Thoracic aorta (tissue), 2 donors: ENCODE measurements around the gene SAMD4A. TPM values are rescaled to one million over a fixed set of nuclear protein-coding genes. Genes with fewer than 3 reads are reported as not detected.

Source experiments
- ATAC-seq: fragments of 150-250 bp; one replicate; pipeline ENCODE4 v1.8.0; 2017; ENCODE audit warnings: low read depth; ENCODE audit not compliant: insufficient number of reproducible peaks, low FRiP score
- DNase-seq: peaks from one replicate; pipeline ENCODE4 v3.0.0-alpha.2; 2020; ENCODE audit warnings: low spot score
- H3K27ac ChIP-seq, 2 donors: fragments of 200-600 bp; sonication (generic); 1 replicate in 1 of 2; 2 replicates in 1 of 2; pipeline ENCODE4 v1.5.1; 2016; ENCODE audit warnings: mild to moderate bottlenecking in 2 of 2, moderate library complexity in 2 of 2
- H3K27me3 ChIP-seq: fragments of 200-600 bp; sonication (generic); replicated peaks from 2 replicates; pipeline ENCODE4 v1.6.0; 2016; ENCODE audit warnings: mild to moderate bottlenecking; ENCODE audit not compliant: insufficient read depth
- H3K36me3 ChIP-seq: fragments of 200-600 bp; sonication (generic); one replicate; pipeline ENCODE4 v1.5.1; 2016
- H3K4me1 ChIP-seq, 2 donors: fragments of 200-600 bp; sonication (generic); 1 replicate in 1 of 2; 2 replicates in 1 of 2; pipeline versions ENCODE4 v1.5.1 to v1.6.0; 2016; ENCODE audit warnings: low read depth in 2 of 2, mild to moderate bottlenecking in 1 of 2; ENCODE audit not compliant: control insufficient read depth in 1 of 2
- H3K4me3 ChIP-seq: fragments of 200-600 bp; sonication (generic); 2 replicates; pipeline ENCODE4 v1.5.1; 2016; ENCODE audit warnings: mild to moderate bottlenecking
- H3K9me3 ChIP-seq: fragments of 200-600 bp; sonication (generic); 2 replicates; pipeline ENCODE4 v1.5.1; 2016
- total RNA-seq, 2 donors: library from RNA; depleted of rRNA; stranded (reverse); fragments of >200 nt; gene quantifications; one replicate each; pipeline versions ENCODE4 v1.1.0 to v1.2.3, GENCODE V29; 2016
- TF ChIP-seq, protein P1 (sequence below): fragments of 200-600 bp; sonication (generic); IDR thresholded peaks from one replicate; pipeline ENCODE4 v1.5.1; 2019; ENCODE audit warnings: antibody characterized with exemption

The SAMD4A gene
- total RNA-seq, 2 donors from 2014 or later = 142 to 172 TPM

DNA sequence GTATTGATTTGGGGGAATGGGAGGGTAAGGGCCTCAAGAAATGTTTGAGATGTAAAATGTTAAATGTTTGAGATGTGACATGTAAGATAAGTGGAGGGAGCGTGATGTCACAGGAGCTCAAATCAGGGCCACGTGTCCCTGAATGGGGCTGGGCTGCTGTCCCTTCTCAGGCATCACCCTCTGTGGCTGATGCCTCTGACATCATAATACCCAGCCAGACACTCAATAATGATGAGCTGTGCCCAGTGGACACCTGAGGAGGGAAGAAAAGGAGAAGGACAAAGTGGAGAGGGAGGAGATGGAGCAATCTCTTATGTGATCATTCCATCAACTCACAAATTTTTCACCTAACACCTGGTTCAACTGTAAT lies 120.8 kb downstream of the SAMD4A start:
- H3K4me3 ChIP-seq = no peak overlapping the region
- H3K27ac ChIP-seq = peak overlapping the region; percentile 75 to 89
- peaks cover 45 to 87% of the 10 kb centered on the region in 2 donors for H3K4me1 ChIP-seq
- H3K9me3 ChIP-seq = no peaks in the 10 kb centered on the region
- no peaks in the 10 kb centered on the region for H3K27me3 ChIP-seq
- H3K36me3 ChIP-seq = no peaks in the 10 kb centered on the region
- DNase-seq (no peak), ATAC-seq (no peak)
- TF ChIP-seq, protein P1, sequence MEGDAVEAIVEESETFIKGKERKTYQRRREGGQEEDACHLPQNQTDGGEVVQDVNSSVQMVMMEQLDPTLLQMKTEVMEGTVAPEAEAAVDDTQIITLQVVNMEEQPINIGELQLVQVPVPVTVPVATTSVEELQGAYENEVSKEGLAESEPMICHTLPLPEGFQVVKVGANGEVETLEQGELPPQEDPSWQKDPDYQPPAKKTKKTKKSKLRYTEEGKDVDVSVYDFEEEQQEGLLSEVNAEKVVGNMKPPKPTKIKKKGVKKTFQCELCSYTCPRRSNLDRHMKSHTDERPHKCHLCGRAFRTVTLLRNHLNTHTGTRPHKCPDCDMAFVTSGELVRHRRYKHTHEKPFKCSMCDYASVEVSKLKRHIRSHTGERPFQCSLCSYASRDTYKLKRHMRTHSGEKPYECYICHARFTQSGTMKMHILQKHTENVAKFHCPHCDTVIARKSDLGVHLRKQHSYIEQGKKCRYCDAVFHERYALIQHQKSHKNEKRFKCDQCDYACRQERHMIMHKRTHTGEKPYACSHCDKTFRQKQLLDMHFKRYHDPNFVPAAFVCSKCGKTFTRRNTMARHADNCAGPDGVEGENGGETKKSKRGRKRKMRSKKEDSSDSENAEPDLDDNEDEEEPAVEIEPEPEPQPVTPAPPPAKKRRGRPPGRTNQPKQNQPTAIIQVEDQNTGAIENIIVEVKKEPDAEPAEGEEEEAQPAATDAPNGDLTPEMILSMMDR = no peak

DNA sequence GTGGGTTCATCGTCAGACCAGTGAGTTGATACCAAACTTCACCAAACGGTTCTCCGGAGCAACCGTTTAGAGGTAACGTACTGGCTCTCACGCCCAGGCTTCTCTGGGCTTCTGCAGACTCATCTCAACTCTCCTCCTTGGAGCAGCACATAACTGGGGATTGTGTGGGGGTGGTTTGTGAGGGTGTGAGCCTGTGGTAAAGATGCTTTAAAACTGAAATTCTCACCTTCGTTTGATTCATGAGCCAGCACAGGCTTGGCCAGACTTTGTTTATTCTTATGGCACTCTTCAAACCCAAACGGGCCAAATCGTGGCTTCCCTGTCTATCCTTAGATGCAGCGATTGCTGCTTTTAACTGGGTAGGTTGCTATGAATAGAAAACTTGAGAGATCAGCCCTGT lies 121.3 kb downstream of the SAMD4A start:
- no peak for ATAC-seq
- no peaks in the 10 kb centered on the region for H3K27me3 ChIP-seq
- peaks cover 45 to 85% of the 10 kb centered on the region in 2 donors for H3K4me1 ChIP-seq
- H3K9me3 ChIP-seq = no peaks in the 10 kb centered on the region
- H3K36me3 ChIP-seq = no peaks in the 10 kb centered on the region
- peak overlapping the region; percentile 75 to 89 for H3K27ac ChIP-seq
- DNase-seq = no peak
- TF ChIP-seq, protein P1 = no peak
- no peak overlapping the region for H3K4me3 ChIP-seq

GRCh38 chr14:54689928-54690327 lies 123.0 kb downstream of the SAMD4A start:
- Histone ChIP-seq H3K4me3 (no peak overlapping the region), H3K27ac (peak overlapping the region in 1 of 2 donors; percentile 89), H3K9me3 (no peaks in the 10 kb centered on the region), H3K36me3 (no peaks in the 10 kb centered on the region), H3K4me1 (peaks cover 40 to 72% of the 10 kb centered on the region in 2 donors), H3K27me3 (no peaks in the 10 kb centered on the region)
- TF ChIP-seq, protein P1 = no peak
- no peak for DNase-seq
- ATAC-seq = no peak

DNA sequence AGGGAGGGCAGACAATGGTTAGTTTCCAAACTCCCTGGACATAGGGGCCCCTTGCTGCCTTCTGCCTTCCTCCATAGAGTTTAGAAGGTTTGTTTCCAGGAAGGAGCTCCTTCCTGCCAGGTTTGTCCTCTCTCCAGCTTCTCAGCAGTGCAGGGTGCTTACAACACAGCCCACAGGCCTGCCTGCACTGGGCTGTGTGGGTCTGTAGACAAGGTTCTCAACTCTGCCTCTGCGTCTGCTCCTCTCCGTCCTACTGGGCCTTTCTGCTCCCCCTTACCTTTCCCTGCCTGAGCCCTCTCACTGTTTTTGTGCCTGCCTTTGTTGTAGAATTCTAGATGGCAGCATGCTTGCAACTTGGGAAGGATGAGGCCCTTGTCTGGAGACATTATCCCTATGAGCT lies 124.0 kb downstream of the SAMD4A start:
- Histone ChIP-seq H3K4me1 (peaks cover 31 to 65% of the 10 kb centered on the region in 2 donors), H3K27me3 (no peaks in the 10 kb centered on the region), H3K4me3 (no peak overlapping the region), H3K36me3 (no peaks in the 10 kb centered on the region), H3K27ac (peak overlapping the region; percentile 26 to 89), H3K9me3 (no peaks in the 10 kb centered on the region)
- no peak for DNase-seq
- TF ChIP-seq, protein P1 = no peak
- no peak for ATAC-seq

- Histone ChIP-seq H3K27ac (peak overlapping the region; percentile 8 to 26), H3K27me3 (no peaks in the 10 kb centered on the region), H3K4me3 (no peak overlapping the region), H3K9me3 (no peaks in the 10 kb centered on the region), H3K4me1 (peaks cover 29 to 68% of the 10 kb centered on the region in 2 donors), H3K36me3 (no peaks in the 10 kb centered on the region)
- ATAC-seq (no peak), DNase-seq (no peak)
- TF ChIP-seq, protein P1 = peak; percentile 73
Measured at GRCh38 chr14:54691525-54692283, 124.8 kb downstream of the SAMD4A start.
